Brain microvascular endothelial cell (primary cell): ENCODE results near the gene PTGER2.
A peak's percentile ranks its signal among the peaks of the same experiment; 100 is the strongest.

Source experiments
- DNase-seq: peaks from one replicate; pipeline ENCODE4 v3.0.0-alpha.2; 2020
- H3K27ac ChIP-seq: fragments of 250-450 bp; sonication (Bioruptor Pico); 2 replicates; pipeline ENCODE4 v1.5.1; 2020; ENCODE audit warnings: mild to moderate bottlenecking, moderate library complexity
- H3K27me3 ChIP-seq: fragments of 250-450 bp; sonication (Bioruptor Pico); replicated peaks from 2 replicates; pipeline ENCODE4 v1.5.1; 2020; ENCODE audit warnings: mild to moderate bottlenecking
- H3K36me3 ChIP-seq: fragments of 250-450 bp; sonication (Bioruptor Pico); replicated peaks from 2 replicates; pipeline ENCODE4 v1.5.1; 2020; ENCODE audit warnings: mild to moderate bottlenecking
- H3K4me3 ChIP-seq: 2 replicates; pipeline ENCODE4 v1.5.1; 2011; ENCODE audit warnings: low read depth, mild to moderate bottlenecking, control low read depth, low read length, moderate library complexity
- CTCF ChIP-seq: IDR thresholded peaks from 2 replicates; pipeline ENCODE4 v1.5.1; 2011; ENCODE audit warnings: low read depth, mild to moderate bottlenecking, moderate library complexity, low read length, control low read depth, inconsistent platforms; ENCODE audit errors: missing control alignments
- in situ Hi-C: cut with HindIII; loops from 2 replicates; pipeline ENCODE4 v1.10.0; 2017; ENCODE audit warnings: low sequenced_read_pairs, low pct_ligation_motif_present

The PTGER2 gene

GRCh38 chr14:52333823-52334657, 19.9 kb downstream of the PTGER2 start:
- in situ Hi-C loops = no loop called here
- Histone ChIP-seq H3K27me3 (no peaks in the 10 kb centered on the region), H3K4me3 (no peak overlapping the region), H3K36me3 (no peaks in the 10 kb centered on the region), H3K27ac (no peak overlapping the region)
- no peak for TF ChIP-seq CTCF
- no peak for DNase-seq

DNA sequence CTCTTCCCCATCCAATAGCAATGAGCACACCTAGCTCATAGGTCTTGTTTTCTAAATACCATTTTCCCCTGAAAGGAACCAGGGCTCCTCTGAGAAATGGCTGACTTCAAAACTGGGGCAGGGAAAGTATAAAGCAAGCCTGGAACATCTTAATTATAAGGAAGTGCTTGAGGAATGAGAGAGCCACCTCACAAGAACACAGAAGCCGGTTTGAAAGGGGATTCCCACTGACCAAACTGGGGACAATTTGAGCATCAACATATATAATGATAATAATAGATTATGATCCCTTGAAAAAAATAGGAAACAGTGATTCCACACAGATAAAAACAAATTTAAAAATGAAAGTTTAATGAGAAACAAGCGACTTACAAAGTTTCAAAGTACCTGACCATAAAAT, 22.1 kb downstream of the PTGER2 start:
- in situ Hi-C loops = no loop called here
- no peak for TF ChIP-seq CTCF
- Histone ChIP-seq H3K27ac (no peak overlapping the region), H3K36me3 (no peaks in the 10 kb centered on the region), H3K4me3 (no peak overlapping the region), H3K27me3 (no peaks in the 10 kb centered on the region)
- no peak for DNase-seq

DNA sequence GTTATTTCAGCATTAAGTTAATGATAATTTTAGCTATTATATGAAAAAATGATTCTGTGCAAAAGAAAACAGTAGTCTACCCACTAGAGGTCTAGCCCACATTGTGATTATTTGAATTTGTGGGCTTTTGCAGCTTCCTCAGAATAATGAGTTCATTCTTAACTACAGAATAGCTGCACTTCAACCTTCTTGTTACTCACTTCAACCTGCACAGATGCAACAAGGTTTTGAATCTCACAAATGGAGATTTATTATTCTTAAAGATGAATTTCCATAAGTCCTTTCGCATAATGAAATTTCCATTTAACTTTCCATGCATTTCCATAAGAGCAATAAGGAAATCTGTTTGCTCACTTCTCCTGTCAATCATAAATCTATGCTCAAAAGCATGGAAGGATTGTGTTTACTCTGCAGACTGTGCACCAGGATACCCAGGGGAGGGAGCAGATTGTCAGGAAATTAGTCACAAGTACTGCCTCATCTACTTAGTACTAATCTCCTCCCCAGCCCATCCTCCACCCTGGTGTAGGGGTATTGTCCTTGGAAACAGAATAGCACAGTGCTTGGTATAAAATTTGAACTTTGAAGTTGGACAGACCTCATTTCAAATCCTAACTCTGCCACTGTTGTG, 24.1 kb downstream of the PTGER2 start:
- no peak for TF ChIP-seq CTCF
- Histone ChIP-seq H3K4me3 (no peak overlapping the region), H3K36me3 (no peaks in the 10 kb centered on the region), H3K27me3 (no peaks in the 10 kb centered on the region), H3K27ac (no peak overlapping the region)
- in situ Hi-C loops = no loop called here
- DNase-seq = peak; percentile 77

GRCh38 chr14:52339262-52339661, 25.1 kb downstream of the PTGER2 start:
- in situ Hi-C loops = no loop called here
- TF ChIP-seq CTCF = no peak
- no peaks in the 10 kb centered on the region for H3K27me3 ChIP-seq
- no peaks in the 10 kb centered on the region for H3K36me3 ChIP-seq
- H3K27ac ChIP-seq = no peak overlapping the region
- no peak for DNase-seq
- H3K4me3 ChIP-seq = no peak overlapping the region

DNA sequence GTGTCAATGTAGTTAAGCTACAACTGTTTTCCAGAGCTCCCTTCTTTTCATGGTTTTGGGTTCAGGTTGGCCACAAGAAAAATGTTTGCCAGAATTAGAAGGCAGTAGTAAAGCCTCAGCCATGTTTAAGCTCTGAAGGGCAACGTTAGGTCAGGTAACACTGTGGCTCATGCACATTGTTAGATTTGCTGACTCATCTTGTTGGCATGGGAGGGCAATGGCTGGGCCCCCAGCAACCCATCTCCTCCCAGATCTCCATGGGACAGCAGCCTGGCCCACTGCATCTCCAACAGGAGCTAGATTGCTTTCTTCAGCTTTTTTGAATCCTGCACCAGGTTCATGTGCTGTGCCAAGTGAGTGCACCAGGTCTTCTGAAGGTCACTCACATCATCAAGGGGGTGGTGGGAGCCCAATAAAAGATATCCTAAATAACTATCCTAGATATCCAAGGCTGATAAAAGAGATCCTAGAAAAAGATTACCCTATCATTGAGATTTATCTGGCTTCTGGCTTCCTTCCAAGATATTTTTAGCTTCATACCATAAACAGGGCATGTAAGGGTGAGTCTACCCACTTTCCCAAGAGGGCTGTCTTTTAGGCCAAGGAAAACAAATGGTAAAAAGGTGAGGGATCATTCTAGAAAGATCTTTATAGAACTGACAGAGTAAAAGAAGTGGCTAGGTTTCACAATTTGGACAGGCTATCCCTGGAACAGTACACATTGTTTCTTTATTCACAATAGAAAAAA, 28.9 kb downstream of the PTGER2 start:
- in situ Hi-C loops = no loop called here
- no peak for DNase-seq
- Histone ChIP-seq H3K27me3 (no peaks in the 10 kb centered on the region), H3K4me3 (no peak overlapping the region), H3K27ac (no peak overlapping the region), H3K36me3 (no peaks in the 10 kb centered on the region)
- no peak for TF ChIP-seq CTCF
